ES-I3 (cell line): ENCODE data around the gene BPI.

ENCODE experiments used
- H3K36me3 ChIP-seq: 2 replicates; pipeline ENCODE4 v1.6.1; 2013; ENCODE audit warnings: mild to moderate bottlenecking, low read length, control low read depth, moderate library complexity; ENCODE audit not compliant: insufficient read depth
- H3K4me1 ChIP-seq: 2 replicates; pipeline ENCODE4 v1.6.1; 2013; ENCODE audit warnings: mild to moderate bottlenecking, control low read depth, low read length; ENCODE audit not compliant: insufficient read depth
- H3K9ac ChIP-seq: 2 replicates; pipeline ENCODE4 v1.6.1; 2013; ENCODE audit warnings: low read depth, mild to moderate bottlenecking, low read length, moderate library complexity
- H3K9me3 ChIP-seq: 2 replicates; pipeline ENCODE4 v1.6.1; 2013; ENCODE audit warnings: mild to moderate bottlenecking, low read length, moderate library complexity; ENCODE audit not compliant: control insufficient read depth, insufficient read depth

BPI gene

GRCh38 chr20:38286586-38287531, 17.1 kb upstream of the BPI start:
- Histone ChIP-seq H3K9me3 (peaks cover 5% of the 10 kb centered on the region), H3K9ac (no peak overlapping the region), H3K36me3 (no peaks in the 10 kb centered on the region), H3K4me1 (no peaks in the 10 kb centered on the region)

- Histone ChIP-seq H3K9ac (no peak overlapping the region), H3K9me3 (peaks cover 2% of the 10 kb centered on the region; the same call in 1 of the 2 replicates), H3K4me1 (no peaks in the 10 kb centered on the region), H3K36me3 (no peaks in the 10 kb centered on the region)
These were observed 12.8 kb upstream of the BPI start for GRCh38 chr20:38290829-38291814.

GRCh38 chr20:38291966-38292365, 12.0 kb upstream of the BPI start:
- Histone ChIP-seq H3K4me1 (no peaks in the 10 kb centered on the region), H3K36me3 (no peaks in the 10 kb centered on the region), H3K9me3 (no peaks in the 10 kb centered on the region), H3K9ac (no peak overlapping the region)

- no peaks in the 10 kb centered on the region for H3K36me3 ChIP-seq
- no peaks in the 10 kb centered on the region; the same call in 1 of the 2 replicates for H3K4me1 ChIP-seq
- H3K9me3 ChIP-seq: no peaks in the 10 kb centered on the region
These were observed 10.4 kb upstream of the BPI start for GRCh38 chr20:38293491-38294065.

GRCh38 chr20:38294076-38294591, 9.8 kb upstream of the BPI start:
- no peak overlapping the region for H3K9ac ChIP-seq
- H3K36me3 ChIP-seq: no peaks in the 10 kb centered on the region
- no peaks in the 10 kb centered on the region; the same call in 1 of the 2 replicates for H3K4me1 ChIP-seq
- H3K9me3 ChIP-seq: no peaks in the 10 kb centered on the region

More at GRCh38 chr20:38293491-38294065, 10.4 kb upstream of the BPI start:
- H3K9ac ChIP-seq: no peak overlapping the region

- no peaks in the 10 kb centered on the region for H3K36me3 ChIP-seq
- no peaks in the 10 kb centered on the region; the same call in 1 of the 2 replicates for H3K4me1 ChIP-seq
These were observed 8.1 kb upstream of the BPI start for GRCh38 chr20:38295811-38296210.

GRCh38 chr20:38296433-38296832, 7.5 kb upstream of the BPI start:
- Histone ChIP-seq H3K9me3 (no peaks in the 10 kb centered on the region), H3K4me1 (no peaks in the 10 kb centered on the region; the same call in 1 of the 2 replicates), H3K36me3 (no peaks in the 10 kb centered on the region), H3K9ac (no peak overlapping the region)

More at GRCh38 chr20:38295811-38296210, 8.1 kb upstream of the BPI start:
- no peaks in the 10 kb centered on the region for H3K9me3 ChIP-seq
- H3K9ac ChIP-seq: no peak overlapping the region

- Histone ChIP-seq H3K9me3 (no peaks in the 10 kb centered on the region), H3K36me3 (no peaks in the 10 kb centered on the region), H3K4me1 (no peaks in the 10 kb centered on the region; the same call in 1 of the 2 replicates), H3K9ac (no peak overlapping the region)
These were observed 5.9 kb upstream of the BPI start for GRCh38 chr20:38297916-38298674.

GRCh38 chr20:38298768-38299288, 5.1 kb upstream of the BPI start:
- Histone ChIP-seq H3K9me3 (no peaks in the 10 kb centered on the region), H3K9ac (no peak overlapping the region), H3K4me1 (no peaks in the 10 kb centered on the region; the same call in 1 of the 2 replicates), H3K36me3 (no peaks in the 10 kb centered on the region)

- Histone ChIP-seq H3K4me1 (no peaks in the 10 kb centered on the region; the same call in 1 of the 2 replicates), H3K9ac (no peak overlapping the region), H3K9me3 (no peaks in the 10 kb centered on the region), H3K36me3 (no peaks in the 10 kb centered on the region)
These were observed 4.0 kb upstream of the BPI start for GRCh38 chr20:38299963-38300362.

- H3K9ac ChIP-seq: no peak overlapping the region
- no peaks in the 10 kb centered on the region for H3K36me3 ChIP-seq
- H3K9me3 ChIP-seq: no peaks in the 10 kb centered on the region
- H3K4me1 ChIP-seq: no peaks in the 10 kb centered on the region; the same call in 1 of the 2 replicates
These were observed 3.5 kb upstream of the BPI start for GRCh38 chr20:38300438-38300837.

GRCh38 chr20:38301309-38301708, 2.6 kb upstream of the BPI start:
- no peaks in the 10 kb centered on the region for H3K36me3 ChIP-seq
- H3K9me3 ChIP-seq: no peaks in the 10 kb centered on the region
- no peak overlapping the region for H3K9ac ChIP-seq
- no peaks in the 10 kb centered on the region; the same call in 1 of the 2 replicates for H3K4me1 ChIP-seq

GRCh38 chr20:38302786-38303185, 1.2 kb upstream of the BPI start:
- H3K9ac ChIP-seq: no peak overlapping the region
- H3K36me3 ChIP-seq: no peaks in the 10 kb centered on the region
- H3K9me3 ChIP-seq: no peaks in the 10 kb centered on the region
- no peaks in the 10 kb centered on the region; the same call in 1 of the 2 replicates for H3K4me1 ChIP-seq
